Measurements from ENCODE around the gene ANKRD24.

Gene ANKRD24

GRCh38 chr19:4144666-4145249 is 37.7 kb upstream of the ANKRD24 start:
- no peak for TF ChIP-seq GABPA (IDR thresholded peaks at IDR 0.05; ENCODE audit: low read depth)
- no peak for TF ChIP-seq POLR2AphosphoS5 (IDR thresholded peaks at IDR 0.05; ENCODE audit: low read depth)
- no peak for TF ChIP-seq CTCF (IDR thresholded peaks at IDR 0.05; ENCODE audit: insufficient read depth, low read length)
- no peak for TF ChIP-seq SPI1 (IDR thresholded peaks at IDR 0.05; ENCODE audit: borderline replicate concordance, low read depth)
- TF ChIP-seq, protein P1, sequence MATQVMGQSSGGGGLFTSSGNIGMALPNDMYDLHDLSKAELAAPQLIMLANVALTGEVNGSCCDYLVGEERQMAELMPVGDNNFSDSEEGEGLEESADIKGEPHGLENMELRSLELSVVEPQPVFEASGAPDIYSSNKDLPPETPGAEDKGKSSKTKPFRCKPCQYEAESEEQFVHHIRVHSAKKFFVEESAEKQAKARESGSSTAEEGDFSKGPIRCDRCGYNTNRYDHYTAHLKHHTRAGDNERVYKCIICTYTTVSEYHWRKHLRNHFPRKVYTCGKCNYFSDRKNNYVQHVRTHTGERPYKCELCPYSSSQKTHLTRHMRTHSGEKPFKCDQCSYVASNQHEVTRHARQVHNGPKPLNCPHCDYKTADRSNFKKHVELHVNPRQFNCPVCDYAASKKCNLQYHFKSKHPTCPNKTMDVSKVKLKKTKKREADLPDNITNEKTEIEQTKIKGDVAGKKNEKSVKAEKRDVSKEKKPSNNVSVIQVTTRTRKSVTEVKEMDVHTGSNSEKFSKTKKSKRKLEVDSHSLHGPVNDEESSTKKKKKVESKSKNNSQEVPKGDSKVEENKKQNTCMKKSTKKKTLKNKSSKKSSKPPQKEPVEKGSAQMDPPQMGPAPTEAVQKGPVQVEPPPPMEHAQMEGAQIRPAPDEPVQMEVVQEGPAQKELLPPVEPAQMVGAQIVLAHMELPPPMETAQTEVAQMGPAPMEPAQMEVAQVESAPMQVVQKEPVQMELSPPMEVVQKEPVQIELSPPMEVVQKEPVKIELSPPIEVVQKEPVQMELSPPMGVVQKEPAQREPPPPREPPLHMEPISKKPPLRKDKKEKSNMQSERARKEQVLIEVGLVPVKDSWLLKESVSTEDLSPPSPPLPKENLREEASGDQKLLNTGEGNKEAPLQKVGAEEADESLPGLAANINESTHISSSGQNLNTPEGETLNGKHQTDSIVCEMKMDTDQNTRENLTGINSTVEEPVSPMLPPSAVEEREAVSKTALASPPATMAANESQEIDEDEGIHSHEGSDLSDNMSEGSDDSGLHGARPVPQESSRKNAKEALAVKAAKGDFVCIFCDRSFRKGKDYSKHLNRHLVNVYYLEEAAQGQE (IDR thresholded peaks at IDR 0.05; ENCODE audit: insufficient replicate concordance, low read depth) = no peak
- no peak overlapping the region for H3K4me3 ChIP-seq (replicated peaks; ENCODE audit: insufficient read depth, low read length)
- H3K27me3 ChIP-seq (ENCODE audit: insufficient read depth, poor library complexity, severe bottlenecking) = no peaks in the 10 kb centered on the region
- no peak for DNase-seq (ENCODE audit: low read depth in 1 of 2, low spot score in 1 of 2)
- H3K27ac ChIP-seq (replicated peaks) = no peak overlapping the region

GRCh38 chr19:4149518-4150288 is 32.8 kb upstream of the ANKRD24 start:
- Histone ChIP-seq H3K4me3 (replicated peaks; ENCODE audit: insufficient read depth, low read length) (no peak overlapping the region), H3K27ac (replicated peaks) (no peak overlapping the region), H3K27me3 (ENCODE audit: insufficient read depth, poor library complexity, severe bottlenecking) (peaks cover 8% of the 10 kb centered on the region)
- DNase-seq (ENCODE audit: low read depth in 1 of 2, low spot score in 1 of 2) = no peak
- TF ChIP-seq, protein P1 (IDR thresholded peaks at IDR 0.05; ENCODE audit: insufficient replicate concordance, low read depth) = no peak
- TF ChIP-seq POLR2AphosphoS5 (IDR thresholded peaks at IDR 0.05; ENCODE audit: low read depth) (no peak), CTCF (IDR thresholded peaks at IDR 0.05; ENCODE audit: insufficient read depth, low read length) (no peak), GABPA (IDR thresholded peaks at IDR 0.05; ENCODE audit: low read depth) (no peak), SPI1 (IDR thresholded peaks at IDR 0.05; ENCODE audit: borderline replicate concordance, low read depth) (no peak)

- H3K27ac ChIP-seq (replicated peaks) = no peak overlapping the region
Measured at GRCh38 chr19:4151623-4152022, 30.9 kb upstream of the ANKRD24 start.

More at GRCh38 chr19:4151623-4152022, 30.9 kb upstream of the ANKRD24 start:
- TF ChIP-seq GABPA (IDR thresholded peaks at IDR 0.05; ENCODE audit: low read depth) = no peak
- no peak for TF ChIP-seq POLR2AphosphoS5 (IDR thresholded peaks at IDR 0.05; ENCODE audit: low read depth)
- TF ChIP-seq, protein P1 (IDR thresholded peaks at IDR 0.05; ENCODE audit: insufficient replicate concordance, low read depth) = no peak
- no peak for TF ChIP-seq SPI1 (IDR thresholded peaks at IDR 0.05; ENCODE audit: borderline replicate concordance, low read depth)
- TF ChIP-seq CTCF (IDR thresholded peaks at IDR 0.05; ENCODE audit: insufficient read depth, low read length) = no peak
- H3K4me3 ChIP-seq (replicated peaks; ENCODE audit: insufficient read depth, low read length) = no peak overlapping the region
- DNase-seq (ENCODE audit: low read depth in 1 of 2, low spot score in 1 of 2) = no peak
- H3K27me3 ChIP-seq (ENCODE audit: insufficient read depth, poor library complexity, severe bottlenecking) = peaks cover 8% of the 10 kb centered on the region

All from HL-60 (cell line).